ENCODE measurements around the gene ZNRF2.

DNA sequence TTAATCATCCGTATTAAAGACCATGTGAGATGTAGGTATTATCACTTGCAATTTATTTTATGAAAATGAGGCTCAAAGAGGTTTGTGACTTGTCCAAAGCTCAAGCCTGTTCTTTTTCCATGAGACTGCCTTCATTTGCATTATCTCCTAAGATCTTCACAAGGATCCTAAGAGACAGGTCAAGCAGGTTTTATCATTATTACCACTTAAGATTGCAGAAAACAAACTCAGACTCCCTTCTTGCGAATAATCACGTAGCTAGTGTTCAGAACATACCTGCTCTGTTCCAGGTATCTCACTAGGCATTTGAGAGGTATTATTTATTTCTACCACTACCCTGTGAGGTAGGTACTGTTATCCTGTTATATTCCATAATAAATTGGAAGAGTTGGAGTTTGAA lies 64.8 kb downstream of the ZNRF2 start:
- no peak for TF ChIP-seq POLR2A (IDR thresholded peaks at IDR 0.05)
- TF ChIP-seq, protein P1, sequence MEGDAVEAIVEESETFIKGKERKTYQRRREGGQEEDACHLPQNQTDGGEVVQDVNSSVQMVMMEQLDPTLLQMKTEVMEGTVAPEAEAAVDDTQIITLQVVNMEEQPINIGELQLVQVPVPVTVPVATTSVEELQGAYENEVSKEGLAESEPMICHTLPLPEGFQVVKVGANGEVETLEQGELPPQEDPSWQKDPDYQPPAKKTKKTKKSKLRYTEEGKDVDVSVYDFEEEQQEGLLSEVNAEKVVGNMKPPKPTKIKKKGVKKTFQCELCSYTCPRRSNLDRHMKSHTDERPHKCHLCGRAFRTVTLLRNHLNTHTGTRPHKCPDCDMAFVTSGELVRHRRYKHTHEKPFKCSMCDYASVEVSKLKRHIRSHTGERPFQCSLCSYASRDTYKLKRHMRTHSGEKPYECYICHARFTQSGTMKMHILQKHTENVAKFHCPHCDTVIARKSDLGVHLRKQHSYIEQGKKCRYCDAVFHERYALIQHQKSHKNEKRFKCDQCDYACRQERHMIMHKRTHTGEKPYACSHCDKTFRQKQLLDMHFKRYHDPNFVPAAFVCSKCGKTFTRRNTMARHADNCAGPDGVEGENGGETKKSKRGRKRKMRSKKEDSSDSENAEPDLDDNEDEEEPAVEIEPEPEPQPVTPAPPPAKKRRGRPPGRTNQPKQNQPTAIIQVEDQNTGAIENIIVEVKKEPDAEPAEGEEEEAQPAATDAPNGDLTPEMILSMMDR (IDR thresholded peaks at IDR 0.05), result no peak

Data from adrenal gland (tissue), 5 donors.